Panc1 (cell line): ENCODE measurements around the gene ADPRH. TPM values are rescaled to one million over a fixed set of nuclear protein-coding genes. Genes with fewer than 3 reads are reported as not detected.
"Not testable (repeated sequence)": the region's sequence is repeated elsewhere in the genome, so short reads cannot be mapped to it uniquely, and the experiment has no call there.

Source experiments
- ATAC-seq: fragments of 200-7000 bp; cut with Tn5 transposase; 2 replicates; pipeline ENCODE4 v1.9.1; 2020; ENCODE audit warnings: mild to moderate bottlenecking, moderate library complexity
- BruUV-seq: library from RNA; stranded (reverse); fragments of 400-500 nt; replicated peaks from 2 replicates; lab custom pipeline; 2021; lab: Mats Ljungman, UMichigan
- CTCF ChIA-PET: fragments of 300-600 bp; sonication (Branson Sonifier 250); formaldehyde crosslinking; loops from one replicate; lab custom pipeline; 2022; ENCODE audit warnings: antibody characterized with exemption; lab: Charles Lee
- POLR2A ChIA-PET: fragments of 300-600 bp; sonication (Branson Sonifier 250); formaldehyde crosslinking; loops from one replicate; lab custom pipeline; 2022; ENCODE audit warnings: antibody characterized with exemption; lab: Charles Lee
- DNase-seq: peaks from one replicate; pipeline ENCODE4 v3.0.0-alpha.2; 2010; ENCODE audit warnings: low read depth, low spot score
- H3K27ac ChIP-seq: 2 replicates; pipeline ENCODE4 v1.5.1; 2011; ENCODE audit warnings: mild to moderate bottlenecking, low read length, inconsistent platforms
- H3K27me3 ChIP-seq: fragments of 200-500 bp; sonication (Bioruptor generic); 2 replicates; pipeline ENCODE4 v1.6.0; 2014; ENCODE audit warnings: low read length, inconsistent platforms; ENCODE audit not compliant: control insufficient read depth, insufficient read depth
- H3K36me3 ChIP-seq: fragments of 200-500 bp; sonication (Bioruptor generic); 2 replicates; pipeline ENCODE4 v1.5.1; 2014; ENCODE audit warnings: inconsistent platforms, mild to moderate bottlenecking, low read length, moderate library complexity; ENCODE audit not compliant: control insufficient read depth, insufficient read depth
- H3K4me1 ChIP-seq: 2 replicates; pipeline ENCODE4 v1.5.1; 2011; ENCODE audit warnings: inconsistent platforms, mild to moderate bottlenecking, low read length, moderate library complexity; ENCODE audit not compliant: control insufficient read depth, insufficient read depth
- H3K4me3 ChIP-seq, 2 experiments: 2 replicates each; pipeline ENCODE4 v1.5.1; 2011 to 2012; ENCODE audit warnings: low read depth in 2 of 2, low read length in 2 of 2, mild to moderate bottlenecking in 2 of 2, inconsistent platforms in 1 of 2, moderate library complexity in 1 of 2
- H3K9me3 ChIP-seq: fragments of 200-500 bp; sonication (Bioruptor generic); 2 replicates; pipeline ENCODE4 v1.5.1; 2014; ENCODE audit warnings: low read depth, mild to moderate bottlenecking, inconsistent platforms, low read length, moderate library complexity; ENCODE audit not compliant: control insufficient read depth, insufficient read depth
- CTCF ChIP-seq: fragments of 450-650 bp; IDR thresholded peaks from 2 replicates; pipeline ENCODE4 v1.5.1; 2017; ENCODE audit warnings: mild to moderate bottlenecking
- POLR2AphosphoS5 ChIP-seq: IDR thresholded peaks from 2 replicates; pipeline ENCODE4 v1.6.1; 2012; ENCODE audit warnings: mild to moderate bottlenecking, low read depth, low read length, moderate library complexity
- REST ChIP-seq, 2 experiments: IDR thresholded peaks; 2 replicates each; pipeline ENCODE4 v1.6.1; 2011 to 2012; ENCODE audit warnings: low read depth in 2 of 2, control low read depth in 1 of 2, low read length in 1 of 2, mild to moderate bottlenecking in 1 of 2, moderate library complexity in 1 of 2; ENCODE audit not compliant: insufficient read depth in 1 of 2
- SIN3A ChIP-seq: IDR thresholded peaks from 2 replicates; pipeline ENCODE4 v1.6.1; 2012; ENCODE audit warnings: low read depth, mild to moderate bottlenecking, low read length, moderate library complexity, borderline replicate concordance; ENCODE audit not compliant: insufficient read depth
- TCF7L2 ChIP-seq: IDR thresholded peaks from 2 replicates; pipeline ENCODE4 v1.6.1; 2011; ENCODE audit warnings: mild to moderate bottlenecking, low read depth, low read length, inconsistent platforms
- in situ Hi-C: cut with HindIII; loops from 2 replicates; pipeline ENCODE4 v1.10.0; 2016; ENCODE audit warnings: low sequenced_read_pairs, low pct_unique_long_range_greater_than_20kb
- intact Hi-C: fragments of 100-400 bp; cut with micrococcal nuclease; formaldehyde crosslinking; loops from one replicate; pipeline ENCODE4 v1.10.0; 2022; ENCODE audit not compliant: unreplicated experiment
- total RNA-seq: library from RNA; stranded (reverse); gene quantifications from one replicate; pipeline ENCODE4 v1.2.1, GENCODE V29; 2021; ENCODE audit not compliant: unreplicated experiment

The ADPRH gene
- total RNA-seq, 1 experiment from 2014 or later = 7.8 TPM

GRCh38 chr3:119594066-119594465 is 14.8 kb downstream of the ADPRH start:
- no peaks in the 10 kb centered on the region for H3K9me3 ChIP-seq
- H3K27me3 ChIP-seq = peaks cover 10% of the 10 kb centered on the region
- no TSS peak for BruUV-seq
- intact Hi-C loops (no loop called here), in situ Hi-C loops (no loop called here)
- ChIA-PET CTCF (no interaction called here), POLR2A (no interaction called here)
- no peak for ATAC-seq
- DNase-seq = no peak
- no peak overlapping the region for H3K27ac ChIP-seq
- no peaks in the 10 kb centered on the region for H3K4me1 ChIP-seq
- no peaks in the 10 kb centered on the region for H3K36me3 ChIP-seq
- H3K4me3 ChIP-seq = no peak overlapping the region
- TF ChIP-seq CTCF (no peak), POLR2AphosphoS5 (no peak), REST (IDR thresholded peaks at IDR 0.05; ENCODE audit: insufficient read depth in 1 of 2, low read depth in 2 of 2, low read length in 1 of 2) (no peak), SIN3A (no peak), TCF7L2 (no peak)

GRCh38 chr3:119594929-119595328 is 15.6 kb downstream of the ADPRH start:
- H3K4me3 ChIP-seq, intact Hi-C loops, POLR2A ChIA-PET, H3K9me3 ChIP-seq, BruUV-seq, H3K4me1 ChIP-seq, DNase-seq, in situ Hi-C loops, H3K36me3 ChIP-seq, ATAC-seq, CTCF ChIA-PET, H3K27ac ChIP-seq: not testable (repeated sequence)
- H3K27me3 ChIP-seq = peaks cover 10% of the 10 kb centered on the region

- no peak overlapping the region for H3K4me3 ChIP-seq
- no TSS peak for BruUV-seq
- TF ChIP-seq REST (IDR thresholded peaks at IDR 0.05; ENCODE audit: insufficient read depth in 1 of 2, low read depth in 2 of 2, low read length in 1 of 2) = no peak
- TF ChIP-seq SIN3A = no peak
- TF ChIP-seq POLR2AphosphoS5 = no peak
- TF ChIP-seq CTCF = no peak
- TF ChIP-seq TCF7L2 = no peak
- ChIA-PET POLR2A (no interaction called here), CTCF (no interaction called here)
- H3K36me3 ChIP-seq = no peaks in the 10 kb centered on the region
- ATAC-seq (0 out of 2 replicates have a peak, but pooled peaks have one; percentile 22), DNase-seq (no peak)
- in situ Hi-C loops (no loop called here), intact Hi-C loops (no loop called here)
- no peaks in the 10 kb centered on the region for H3K9me3 ChIP-seq
- peaks cover 10% of the 10 kb centered on the region for H3K27me3 ChIP-seq
- no peak overlapping the region; the same call in 1 of the 2 replicates for H3K27ac ChIP-seq
- H3K4me1 ChIP-seq = no peaks in the 10 kb centered on the region
These were observed 16.5 kb downstream of the ADPRH start for GRCh38 chr3:119595639-119596334.
